Kidney (tissue), 14 donors: ENCODE measurements around the gene RPTOR. TPM values are rescaled to one million over a fixed set of nuclear protein-coding genes. Genes with fewer than 3 reads are reported as not detected.

Experiments
- DNase-seq, 5 donors: peaks; one replicate each; pipeline ENCODE4 v3.0.0-alpha.2; 2013 to 2020
- FAIRE-seq: peaks from 2 replicates; lab custom pipeline; 2012; peaks lifted over from hg19 to GRCh38; lab: Jason Lieb, UNC
- H3K27ac ChIP-seq, 2 donors: one replicate each; pipeline ENCODE4 v1.7.0; 2013; ENCODE audit warnings: low read depth in 2 of 2, low read length in 2 of 2, inconsistent platforms in 1 of 2
- H3K27me3 ChIP-seq: one replicate; pipeline ENCODE4 v1.7.1; 2013; ENCODE audit warnings: low read length, inconsistent platforms; ENCODE audit not compliant: control insufficient read depth, insufficient read depth
- H3K36me3 ChIP-seq, 3 donors: one replicate each; pipeline versions ENCODE4 v1.7.0 to v1.7.1; 2013; ENCODE audit warnings: low read length in 3 of 3, control low read depth in 1 of 3, inconsistent platforms in 1 of 3; ENCODE audit not compliant: insufficient read depth in 3 of 3, control insufficient read depth in 2 of 3
- H3K4me1 ChIP-seq, 3 donors: one replicate each; pipeline versions ENCODE4 v1.7.0 to v1.7.1; 2013; ENCODE audit warnings: low read length in 3 of 3, inconsistent platforms in 1 of 3, low read depth in 1 of 3; ENCODE audit not compliant: control insufficient read depth in 2 of 3, insufficient read depth in 2 of 3
- H3K4me3 ChIP-seq, 3 donors: one replicate each; pipeline versions ENCODE4 v1.7.0 to v1.8.1; 2013; ENCODE audit warnings: low read length in 3 of 3, control low read depth in 1 of 3, inconsistent platforms in 1 of 3
- H3K9ac ChIP-seq, 3 donors: one replicate each; pipeline versions ENCODE4 v1.7.0 to v1.7.1; 2013; ENCODE audit warnings: low read length in 3 of 3, control low read depth in 1 of 3, inconsistent platforms in 1 of 3
- H3K9me3 ChIP-seq, 3 donors: one replicate each; pipeline versions ENCODE4 v1.7.0 to v1.7.1; 2013; ENCODE audit warnings: low read length in 3 of 3, control low read depth in 1 of 3, inconsistent platforms in 1 of 3; ENCODE audit not compliant: control insufficient read depth in 2 of 3, insufficient read depth in 1 of 3
- CTCF ChIP-seq: IDR thresholded peaks from 3 replicates; pipeline ENCODE4 v1.5.1; 2012; ENCODE audit warnings: mild to moderate bottlenecking, moderate library complexity, borderline replicate concordance; ENCODE audit not compliant: insufficient read depth; ENCODE audit errors: extremely low read depth
- intact Hi-C: fragments of 100-400 bp; cut with DNase I; formaldehyde crosslinking; loops from one replicate; pipeline ENCODE4 v1.11.1; 2022
- polyA plus RNA-seq: library from polyadenylated mRNA; stranded (reverse); fragments of 350-450 nt; fragmentation: Illumina TruSeq; extraction: RNeasy Lipid Tissue Mini Kit (QIAGEN cat#74804); gene quantifications from one replicate; pipeline ENCODE4 v1.2.3, GENCODE V29; 2014; ENCODE audit warnings: low read depth, low replicate concordance; ENCODE audit not compliant: insufficient read depth
- total RNA-seq: library from RNA; stranded (reverse); fragmentation: NEBNext Ultra II Directional; extraction: Animal tissue kit (Norgen Biotek cat#: 25700); gene quantifications from one replicate; pipeline ENCODE4 v1.2.1, GENCODE V29; 2021
- donor health status: control.
- donor health status: control.
- donor health status: control.
- donor health status: control.
- donor health status: control.
- donor health status: DM: yes; HTN: yes; CAD: no.
- donor health status: Normal renal cell carcinoma (clear cell type).

The RPTOR gene
- total and polyA plus RNA-seq, 2 donors from 2014 or later: 5.5 to 37.6 TPM

GRCh38 chr17:80783971-80784370 lies 239.3 kb downstream of the RPTOR start:
- no peaks in the 10 kb centered on the region for H3K9me3 ChIP-seq
- H3K27me3 ChIP-seq: no peaks in the 10 kb centered on the region
- intact Hi-C loops: no loop called here
- H3K36me3 ChIP-seq: no peaks in the 10 kb centered on the region
- H3K27ac ChIP-seq: no peak overlapping the region
- TF ChIP-seq CTCF: no peak
- H3K9ac ChIP-seq: no peak overlapping the region
- H3K4me3 ChIP-seq: no peak overlapping the region
- FAIRE-seq (no peak), DNase-seq (no peak)
- H3K4me1 ChIP-seq: peaks cover 0 to 8% (median 5%) of the 10 kb centered on the region in 3 donors

GRCh38 chr17:80785477-80786178 lies 241.0 kb downstream of the RPTOR start:
- TF ChIP-seq CTCF: no peak
- Histone ChIP-seq H3K9ac (no peak overlapping the region), H3K36me3 (no peaks in the 10 kb centered on the region), H3K4me1 (peaks cover 0 to 18% (median 3%) of the 10 kb centered on the region in 3 donors), H3K4me3 (no peak overlapping the region), H3K27me3 (no peaks in the 10 kb centered on the region), H3K9me3 (no peaks in the 10 kb centered on the region), H3K27ac (peak overlapping the region; percentile 27 to 74)
- intact Hi-C loops: no loop called here
- DNase-seq (peak in 1 of 5 donors; percentile 59), FAIRE-seq (no peak)

- no peaks in the 10 kb centered on the region for H3K27me3 ChIP-seq
- H3K9ac ChIP-seq: no peak overlapping the region
- FAIRE-seq: no peak
- no peak overlapping the region for H3K4me3 ChIP-seq
- peaks cover 0 to 18% (median 0%) of the 10 kb centered on the region in 3 donors for H3K4me1 ChIP-seq
- no peaks in the 10 kb centered on the region for H3K36me3 ChIP-seq
- intact Hi-C loops: no loop called here
- DNase-seq: no peak
- no peaks in the 10 kb centered on the region for H3K9me3 ChIP-seq
- no peak overlapping the region for H3K27ac ChIP-seq
- TF ChIP-seq CTCF: no peak
Measured at GRCh38 chr17:80786470-80786869, 241.8 kb downstream of the RPTOR start.
